Heart left ventricle (tissue), 16 donors: ENCODE data around the gene KL. TPM values are rescaled to one million over a fixed set of nuclear protein-coding genes. Genes with fewer than 3 reads are reported as not detected.

Experiments used
- ATAC-seq, 4 donors: fragments of 200-7000 bp; cut with Tn5 transposase; one replicate each; pipeline ENCODE4 v1.9.1; 2020 to 2022; ENCODE audit warnings: moderate library complexity in 4 of 4, mild to moderate bottlenecking in 3 of 4, moderate number of reproducible peaks in 1 of 4
- DNase-seq, 5 donors: peaks; one replicate each; pipeline ENCODE4 v3.0.0-alpha.2; 2020
- H3K27ac ChIP-seq, 12 donors: fragments of 200-600 bp; sonication (generic) in 4 of 12; one replicate each; pipeline versions ENCODE4 v1.5.0 to v1.8.0; 2016 to 2022; ENCODE audit warnings: mild to moderate bottlenecking in 2 of 12
- H3K27me3 ChIP-seq, 9 donors: fragments of 200-600 bp; sonication (generic) in 2 of 9; one replicate each; pipeline versions ENCODE4 v1.5.1 to v1.8.0; 2016 to 2022; ENCODE audit warnings: mild to moderate bottlenecking in 3 of 9
- H3K36me3 ChIP-seq, 9 donors: fragments of 200-600 bp; sonication (generic) in 2 of 9; one replicate each; pipeline versions ENCODE4 v1.5.0 to v1.8.0; 2018 to 2022; ENCODE audit warnings: mild to moderate bottlenecking in 2 of 9
- H3K4me1 ChIP-seq, 12 donors: fragments of 200-600 bp; sonication (generic) in 4 of 12; one replicate each; pipeline versions ENCODE4 v1.5.0 to v1.8.0; 2016 to 2022; ENCODE audit warnings: mild to moderate bottlenecking in 3 of 12
- H3K4me3 ChIP-seq, 12 donors: fragments of 200-600 bp; sonication (generic) in 4 of 12; one replicate each; pipeline versions ENCODE4 v1.5.0 to v1.8.0; 2017 to 2022; ENCODE audit warnings: mild to moderate bottlenecking in 9 of 12, moderate library complexity in 4 of 12
- H3K9me3 ChIP-seq, 12 donors: fragments of 200-600 bp; sonication (generic) in 4 of 12; one replicate each; pipeline versions ENCODE4 v1.5.0 to v1.8.0; 2016 to 2022; ENCODE audit warnings: mild to moderate bottlenecking in 1 of 12
- CTCF ChIP-seq, 12 donors: fragments of 200-600 bp; sonication (generic) in 4 of 12; IDR thresholded peaks; one replicate each; pipeline versions ENCODE4 v1.5.0 to v1.8.0; 2018 to 2022; ENCODE audit warnings: antibody characterized with exemption in 12 of 12, mild to moderate bottlenecking in 5 of 12
- POLR2A ChIP-seq, 2 donors: fragments of 450-650 bp; IDR thresholded peaks; one replicate each; pipeline ENCODE4 v1.6.1; 2017; ENCODE audit warnings: antibody characterized with exemption in 2 of 2, mild to moderate bottlenecking in 2 of 2, moderate library complexity in 2 of 2
- WGBS, 4 donors: extraction: QIAGEN DNeasy Blood & Tissue Kit in 2 of 4; methylation state at CpG; one replicate each; pipeline versions ENCODE4 v1.1.5 to v1.1.7; 2013 to 2018; 5-methylcytosine and 5-hydroxymethylcytosine counted together
- intact Hi-C, 10 donors: fragments of 100-400 bp; cut with DNase I; formaldehyde crosslinking; loops; one replicate each; pipeline versions ENCODE4 v1.11.1 to v1.14.2; 2022
- polyA plus RNA-seq, 2 donors: library from polyadenylated mRNA; stranded (reverse); fragments of 200-250 nt; gene quantifications; one replicate each; pipeline ENCODE4 v1.2.3, GENCODE V29; 2013
- total RNA-seq, 9 donors: library from RNA; depleted of rRNA in 2 of 9; stranded (reverse); fragments of >200 nt in 2 of 9; fragmentation: NEBNext Ultra II Directional in 3 of 9; extraction: Animal tissue kit (Norgen Biotek cat#: 25700) in 3 of 9; gene quantifications; one replicate each; pipeline versions ENCODE4 v1.1.0 to v1.2.4, GENCODE V29; 2016 to 2023
- donor health status: ischemic (EF 13 %, LVEDD 7.1; RV severe dilation, severe dysfunction).
- donor health status: healthy with polysubstance abuse.
- donor health status: DM: no; HTN: yes; CAD: no.
- donor health status: DM: no; HTN: no; CAD: no.
- donor health status: ischemic (EF 25% LVEDD 6.9; RV normal size, moderate dysfunction).
- donor health status: ischemic (EF 25% LVEDD 5.7; RV mildly dilated, moderate dysfunction).
- donor health status: healthy.
- donor health status: DM: yes; HTN: yes; CAD: no.
- donor health status: ischemic (EF 35%, LVEDD 5.7; RV mildly dilated, moderate dysfunction).
- donor health status: nonischemic (EF 11% LVEDD 7.7; RV severe dilation, severe dysfunction).
- donor health status: DM: yes; HTN: yes; CAD: no.
- donor health status: PGD.
- donor health status: ischemic (EF 29% LVEDD 5.4; RV normal size, mild dysfunction).
- donor health status: nonischemic (EF 23%, LVEDD 6.1; RV moderate dilation, normal function).

Gene KL
- total and polyA plus RNA-seq, 11 donors: 0.34 to 3.1 (median 1.7) TPM

GRCh38 chr13:33072759-33073158 is 56.5 kb downstream of the KL start:
- H3K27me3 ChIP-seq: no peaks in the 10 kb centered on the region
- ATAC-seq: no peak
- no peak for TF ChIP-seq POLR2A (IDR thresholded peaks at IDR 0.05)
- no peak for TF ChIP-seq CTCF (IDR thresholded peaks at IDR 0.05)
- no peak overlapping the region for H3K27ac ChIP-seq
- WGBS, 4 donors: 92 to 100% (median 98%) methylated on average over 1 of the region's 1 CpG
- DNase-seq: no peak
- no peaks in the 10 kb centered on the region for H3K4me1 ChIP-seq
- no peaks in the 10 kb centered on the region for H3K36me3 ChIP-seq
- H3K4me3 ChIP-seq: no peak overlapping the region
- H3K9me3 ChIP-seq: no peaks in the 10 kb centered on the region
- intact Hi-C loops: no loop called here

GRCh38 chr13:33073338-33073737 is 57.1 kb downstream of the KL start:
- H3K9me3 ChIP-seq: no peaks in the 10 kb centered on the region
- ATAC-seq (no peak), DNase-seq (no peak)
- 87 to 93% (median 90%) methylated on average over 3 of the region's 3 CpGs for WGBS, 4 donors
- H3K27me3 ChIP-seq: no peaks in the 10 kb centered on the region
- no peaks in the 10 kb centered on the region for H3K4me1 ChIP-seq
- H3K27ac ChIP-seq: no peak overlapping the region
- H3K4me3 ChIP-seq: no peak overlapping the region
- H3K36me3 ChIP-seq: no peaks in the 10 kb centered on the region
- TF ChIP-seq POLR2A (IDR thresholded peaks at IDR 0.05) (no peak), CTCF (IDR thresholded peaks at IDR 0.05) (no peak)
- intact Hi-C loops: no loop called here

GRCh38 chr13:33076001-33076992 is 60.1 kb downstream of the KL start:
- H3K27me3 ChIP-seq: no peaks in the 10 kb centered on the region
- peaks cover 0 to 8% (median under 1%) of the 10 kb centered on the region in 12 donors for H3K4me1 ChIP-seq
- H3K4me3 ChIP-seq: no peak overlapping the region
- DNase-seq (no peak), ATAC-seq (no peak)
- H3K27ac ChIP-seq: no peak overlapping the region
- no peaks in the 10 kb centered on the region for H3K9me3 ChIP-seq
- intact Hi-C loops: no loop called here
- no peak for TF ChIP-seq CTCF (IDR thresholded peaks at IDR 0.05)
- TF ChIP-seq POLR2A (IDR thresholded peaks at IDR 0.05): no peak
- no peaks in the 10 kb centered on the region for H3K36me3 ChIP-seq
- 88 to 98% (median 94%) methylated on average over 10 of the region's 10 CpGs for WGBS, 4 donors

GRCh38 chr13:33078263-33078662 is 62.0 kb downstream of the KL start:
- Histone ChIP-seq H3K9me3 (no peaks in the 10 kb centered on the region), H3K4me1 (peaks cover 0 to 9% (median under 1%) of the 10 kb centered on the region in 12 donors), H3K36me3 (no peaks in the 10 kb centered on the region), H3K27ac (no peak overlapping the region), H3K27me3 (no peaks in the 10 kb centered on the region), H3K4me3 (no peak overlapping the region)
- WGBS, 4 donors: 79 to 93% (median 87%) methylated on average over 3 of the region's 3 CpGs
- intact Hi-C loops: no loop called here
- ATAC-seq: no peak
- TF ChIP-seq CTCF (IDR thresholded peaks at IDR 0.05) (no peak), POLR2A (IDR thresholded peaks at IDR 0.05) (no peak)
- no peak for DNase-seq
